ENCODE data around the gene MFAP4.

DNA sequence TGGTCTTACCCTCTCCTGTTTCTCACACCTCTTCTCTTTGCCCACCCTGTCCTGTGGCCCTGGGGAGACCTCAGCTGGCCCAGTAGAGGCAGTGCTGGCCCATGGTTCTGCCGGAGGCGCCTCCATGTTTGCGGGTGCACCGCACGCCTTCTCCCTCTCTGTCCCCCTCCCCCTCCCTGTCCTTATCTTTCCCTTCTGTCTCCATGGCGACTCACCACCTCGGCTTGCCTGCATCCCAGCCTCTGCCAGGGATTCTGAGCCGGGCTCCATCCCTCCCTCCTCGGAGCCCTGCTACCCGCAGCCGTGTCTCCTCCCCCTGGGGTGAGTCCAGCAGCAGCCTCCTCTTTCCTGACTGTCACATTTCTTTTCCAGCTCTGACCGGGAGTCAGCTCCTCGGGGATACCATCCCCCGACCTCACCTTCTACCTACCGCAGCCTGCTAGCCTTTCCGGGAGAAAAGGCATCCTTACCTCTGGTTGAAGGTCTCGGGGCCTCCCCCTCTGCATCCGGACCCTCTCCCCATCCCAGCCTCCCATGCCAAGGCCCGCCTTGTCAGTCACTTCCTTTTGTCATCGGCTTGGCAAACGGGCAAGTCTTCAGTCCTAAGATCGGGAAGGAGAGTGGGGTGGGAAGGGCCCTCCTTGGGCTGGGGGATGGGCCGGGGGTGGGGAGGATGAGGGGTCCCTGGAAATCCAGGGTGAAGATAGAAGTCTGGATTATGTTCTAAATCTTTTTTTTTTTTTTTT lies 24.1 kb upstream of the MFAP4 start, which contains the start of gene RNF112:
- no peak for TF ChIP-seq MAX (IDR thresholded peaks at IDR 0.05)
- TF ChIP-seq EP300 (IDR thresholded peaks at IDR 0.05; ENCODE audit: borderline replicate concordance), result no peak
- no peak for TF ChIP-seq CEBPB (IDR thresholded peaks at IDR 0.05)
- no peak for TF ChIP-seq TEAD4 (IDR thresholded peaks at IDR 0.05)
